Loucy (cell line): Measurements from ENCODE around the gene WDR1.

Experiments
- EZH2phosphoT487 ChIP-seq: fragments of 200-600 bp; IDR thresholded peaks from 2 replicates; pipeline ENCODE4 v1.6.1; 2018; ENCODE audit warnings: antibody characterized with exemption, mild to moderate bottlenecking, moderate library complexity, borderline replicate concordance
- TF ChIP-seq, protein P1 (sequence below): fragments of 200-600 bp; sonication (generic); conservative IDR thresholded peaks from 2 replicates; pipeline ENCODE4 v1.5.1; 2014; ENCODE audit warnings: mild to moderate bottlenecking, antibody characterized with exemption, low read length

DNA sequence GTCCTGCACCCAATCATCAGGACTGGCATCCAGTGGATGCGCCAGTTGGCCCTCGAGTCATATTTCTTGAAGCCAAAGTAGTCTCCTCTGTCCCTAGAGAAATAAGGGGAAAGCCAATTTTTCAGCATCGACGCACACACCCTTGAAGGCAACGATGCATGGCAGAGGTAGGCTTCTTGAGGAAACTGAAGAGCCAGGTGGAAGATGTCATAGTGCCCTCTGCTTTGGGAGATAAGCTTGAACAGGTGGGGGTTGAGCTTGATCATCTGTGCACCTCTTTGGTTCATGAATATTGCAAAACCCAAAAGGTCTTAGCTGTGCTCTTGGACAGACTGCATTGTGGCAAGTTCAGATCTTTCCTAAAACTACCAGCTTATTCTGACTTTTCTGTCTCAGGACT is 34.6 kb upstream of the WDR1 start:
- TF ChIP-seq, protein P1, sequence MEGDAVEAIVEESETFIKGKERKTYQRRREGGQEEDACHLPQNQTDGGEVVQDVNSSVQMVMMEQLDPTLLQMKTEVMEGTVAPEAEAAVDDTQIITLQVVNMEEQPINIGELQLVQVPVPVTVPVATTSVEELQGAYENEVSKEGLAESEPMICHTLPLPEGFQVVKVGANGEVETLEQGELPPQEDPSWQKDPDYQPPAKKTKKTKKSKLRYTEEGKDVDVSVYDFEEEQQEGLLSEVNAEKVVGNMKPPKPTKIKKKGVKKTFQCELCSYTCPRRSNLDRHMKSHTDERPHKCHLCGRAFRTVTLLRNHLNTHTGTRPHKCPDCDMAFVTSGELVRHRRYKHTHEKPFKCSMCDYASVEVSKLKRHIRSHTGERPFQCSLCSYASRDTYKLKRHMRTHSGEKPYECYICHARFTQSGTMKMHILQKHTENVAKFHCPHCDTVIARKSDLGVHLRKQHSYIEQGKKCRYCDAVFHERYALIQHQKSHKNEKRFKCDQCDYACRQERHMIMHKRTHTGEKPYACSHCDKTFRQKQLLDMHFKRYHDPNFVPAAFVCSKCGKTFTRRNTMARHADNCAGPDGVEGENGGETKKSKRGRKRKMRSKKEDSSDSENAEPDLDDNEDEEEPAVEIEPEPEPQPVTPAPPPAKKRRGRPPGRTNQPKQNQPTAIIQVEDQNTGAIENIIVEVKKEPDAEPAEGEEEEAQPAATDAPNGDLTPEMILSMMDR: no peak
- no peak for TF ChIP-seq EZH2phosphoT487
